SH-SY5Y (cell line): ENCODE data around the gene HOXB7.

Experiments used
- GATA2 ChIP-seq: IDR thresholded peaks from 2 replicates; pipeline ENCODE4 v1.6.1; 2011; ENCODE audit warnings: mild to moderate bottlenecking, low read depth, low read length
- GATA3 ChIP-seq: IDR thresholded peaks from 2 replicates; pipeline ENCODE4 v1.6.1; 2011; ENCODE audit warnings: low read depth, mild to moderate bottlenecking, low read length, moderate library complexity

DNA sequence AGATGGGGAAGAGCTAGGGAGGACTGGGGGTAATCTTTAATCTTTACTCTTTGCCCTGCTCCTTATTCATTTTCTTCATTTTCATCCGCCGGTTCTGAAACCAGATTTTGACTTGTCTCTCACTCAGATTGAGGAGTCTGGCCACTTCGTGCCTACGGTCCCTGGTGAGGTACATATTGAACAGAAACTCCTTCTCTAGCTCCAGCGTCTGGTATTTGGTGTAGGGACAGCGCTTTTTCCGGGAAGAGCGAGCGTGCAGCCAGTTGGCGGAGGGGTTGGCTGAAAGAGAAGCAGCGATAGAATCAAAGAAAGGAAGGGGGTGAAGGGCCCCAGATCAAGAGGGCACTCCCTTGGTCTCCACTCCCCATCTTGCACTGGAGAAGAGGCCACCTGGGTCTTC lies 12.0 kb upstream of the HOXB7 start:
- TF ChIP-seq GATA2 (no peak), GATA3 (no peak)
